Activated T-helper 17 cell treated with anti-CD3 and anti-CD28 coated beads, Interleukin-2, amount 50 U/mL, for 72 hours (primary cell): ENCODE data around the gene EIF2S2. TPM values are rescaled to one million over a fixed set of nuclear protein-coding genes. Genes with fewer than 3 reads are reported as not detected.

Source experiments
- ATAC-seq: fragments of 150-1000 bp; cut with Tn5 transposase; replicated peaks from 2 replicates; pipeline ENCODE4 v1.10.0; 2021; ENCODE audit warnings: mild to moderate bottlenecking, moderate library complexity
- H3K27ac Mint-ChIP-seq: one replicate; pipeline ENCODE4 v1.8.0; 2022; ENCODE audit warnings: mixed read lengths
- H3K27me3 Mint-ChIP-seq: one replicate; pipeline ENCODE4 v1.8.0; 2022; ENCODE audit warnings: mixed read lengths
- H3K36me3 Mint-ChIP-seq: one replicate; pipeline ENCODE4 v1.8.0; 2022; ENCODE audit warnings: low read depth, mild to moderate bottlenecking, mixed read lengths
- H3K4me1 Mint-ChIP-seq: one replicate; pipeline ENCODE4 v1.8.0; 2022; ENCODE audit warnings: mixed read lengths
- H3K4me3 Mint-ChIP-seq: one replicate; pipeline ENCODE4 v1.8.0; 2022; ENCODE audit warnings: mild to moderate bottlenecking, mixed read lengths
- H3K9me3 Mint-ChIP-seq: one replicate; pipeline ENCODE4 v1.8.0; 2022; ENCODE audit warnings: mixed read lengths
- total RNA-seq, 2 donors: library from RNA; stranded (reverse); gene quantifications; one replicate each; pipeline ENCODE4 v1.2.3, GENCODE V29; 2022

EIF2S2 gene
- total RNA-seq, 2 donors from 2014 or later, result 64.0 to 107 TPM

- Mint-ChIP-seq H3K27ac (no peak overlapping the region), H3K4me3 (no peak overlapping the region), H3K9me3 (no peaks in the 10 kb centered on the region), H3K36me3 (no peaks in the 10 kb centered on the region), H3K4me1 (no peaks in the 10 kb centered on the region), H3K27me3 (peaks cover 4% of the 10 kb centered on the region)
- no peak for ATAC-seq
Observed at GRCh38 chr20:34131491-34131890, 19.4 kb upstream of the EIF2S2 start.

GRCh38 chr20:34129518-34130162 is 17.6 kb upstream of the EIF2S2 start:
- H3K27ac Mint-ChIP-seq, result no peak overlapping the region
- no peaks in the 10 kb centered on the region for H3K9me3 Mint-ChIP-seq
- H3K27me3 Mint-ChIP-seq, result peaks cover 4% of the 10 kb centered on the region
- no peak overlapping the region for H3K4me3 Mint-ChIP-seq
- no peaks in the 10 kb centered on the region for H3K4me1 Mint-ChIP-seq
- peak; percentile 82 for ATAC-seq
- H3K36me3 Mint-ChIP-seq, result no peaks in the 10 kb centered on the region

GRCh38 chr20:34127792-34128191 is 15.7 kb upstream of the EIF2S2 start:
- no peaks in the 10 kb centered on the region for H3K9me3 Mint-ChIP-seq
- no peaks in the 10 kb centered on the region for H3K36me3 Mint-ChIP-seq
- H3K27me3 Mint-ChIP-seq, result peaks cover 4% of the 10 kb centered on the region

GRCh38 chr20:34124469-34125249 is 12.6 kb upstream of the EIF2S2 start:
- peak; percentile 47 for ATAC-seq
- Mint-ChIP-seq H3K27me3 (peaks cover 4% of the 10 kb centered on the region), H3K36me3 (no peaks in the 10 kb centered on the region)

More at GRCh38 chr20:34127792-34128191, 15.7 kb upstream of the EIF2S2 start:
- peaks cover 6% of the 10 kb centered on the region for H3K4me1 Mint-ChIP-seq
- H3K27ac Mint-ChIP-seq, result no peak overlapping the region
- ATAC-seq, result no peak
- H3K4me3 Mint-ChIP-seq, result no peak overlapping the region

GRCh38 chr20:34123309-34123708 is 11.3 kb upstream of the EIF2S2 start:
- peaks cover 4% of the 10 kb centered on the region for H3K27me3 Mint-ChIP-seq
- no peaks in the 10 kb centered on the region for H3K36me3 Mint-ChIP-seq
- ATAC-seq, result no peak
- H3K27ac Mint-ChIP-seq, result no peak overlapping the region
- peaks cover 6% of the 10 kb centered on the region for H3K4me1 Mint-ChIP-seq
- no peaks in the 10 kb centered on the region for H3K9me3 Mint-ChIP-seq
- no peak overlapping the region for H3K4me3 Mint-ChIP-seq

More at GRCh38 chr20:34124469-34125249, 12.6 kb upstream of the EIF2S2 start:
- H3K27ac Mint-ChIP-seq, result no peak overlapping the region
- peaks cover 6% of the 10 kb centered on the region for H3K4me1 Mint-ChIP-seq
- H3K4me3 Mint-ChIP-seq, result no peak overlapping the region
- H3K9me3 Mint-ChIP-seq, result no peaks in the 10 kb centered on the region

GRCh38 chr20:34122274-34122980 is 10.4 kb upstream of the EIF2S2 start:
- Mint-ChIP-seq H3K27ac (no peak overlapping the region), H3K4me3 (no peak overlapping the region), H3K4me1 (peaks cover 6% of the 10 kb centered on the region), H3K27me3 (peaks cover 4% of the 10 kb centered on the region), H3K9me3 (no peaks in the 10 kb centered on the region), H3K36me3 (no peaks in the 10 kb centered on the region)
- ATAC-seq, result no peak

- H3K9me3 Mint-ChIP-seq, result no peaks in the 10 kb centered on the region
- H3K27ac Mint-ChIP-seq, result no peak overlapping the region
- peaks cover 6% of the 10 kb centered on the region for H3K4me1 Mint-ChIP-seq
- ATAC-seq, result no peak
- no peak overlapping the region for H3K4me3 Mint-ChIP-seq
- H3K27me3 Mint-ChIP-seq, result no peaks in the 10 kb centered on the region
- H3K36me3 Mint-ChIP-seq, result no peaks in the 10 kb centered on the region
Observed at GRCh38 chr20:34120213-34120612, 8.2 kb upstream of the EIF2S2 start.

- Mint-ChIP-seq H3K4me1 (peaks cover 10% of the 10 kb centered on the region), H3K4me3 (no peak overlapping the region), H3K36me3 (peaks cover 20% of the 10 kb centered on the region), H3K9me3 (peaks cover 3% of the 10 kb centered on the region), H3K27ac (no peak overlapping the region), H3K27me3 (no peaks in the 10 kb centered on the region)
- no peak for ATAC-seq
Observed at GRCh38 chr20:34115232-34115631, 3.2 kb upstream of the EIF2S2 start.

GRCh38 chr20:34114809-34115208 is 2.8 kb upstream of the EIF2S2 start:
- no peak for ATAC-seq
- H3K27me3 Mint-ChIP-seq, result no peaks in the 10 kb centered on the region
- no peak overlapping the region for H3K4me3 Mint-ChIP-seq

GRCh38 chr20:34112600-34113101 is 608 bp upstream of the EIF2S2 start:
- H3K27ac Mint-ChIP-seq, result peak overlapping the region; percentile 95
- no peaks in the 10 kb centered on the region for H3K27me3 Mint-ChIP-seq
- H3K9me3 Mint-ChIP-seq, result peaks cover 3% of the 10 kb centered on the region
- H3K4me3 Mint-ChIP-seq, result peak overlapping the region; percentile 96
- H3K36me3 Mint-ChIP-seq, result peaks cover 46% of the 10 kb centered on the region
- peaks cover 26% of the 10 kb centered on the region for H3K4me1 Mint-ChIP-seq
- no peak for ATAC-seq

More at GRCh38 chr20:34114809-34115208, 2.8 kb upstream of the EIF2S2 start:
- H3K9me3 Mint-ChIP-seq, result peaks cover 3% of the 10 kb centered on the region
- peaks cover 24% of the 10 kb centered on the region for H3K36me3 Mint-ChIP-seq
- H3K27ac Mint-ChIP-seq, result no peak overlapping the region
- peaks cover 14% of the 10 kb centered on the region for H3K4me1 Mint-ChIP-seq

- H3K4me1 Mint-ChIP-seq, result peaks cover 39% of the 10 kb centered on the region
- ATAC-seq, result peak; percentile 41
- no peaks in the 10 kb centered on the region for H3K27me3 Mint-ChIP-seq
- peak overlapping the region; percentile 95 for H3K27ac Mint-ChIP-seq
- peaks cover 3% of the 10 kb centered on the region for H3K9me3 Mint-ChIP-seq
- H3K4me3 Mint-ChIP-seq, result peak overlapping the region; percentile 96
- peaks cover 63% of the 10 kb centered on the region for H3K36me3 Mint-ChIP-seq
Observed at GRCh38 chr20:34110745-34111641, 1.1 kb downstream of the EIF2S2 start.

GRCh38 chr20:34110025-34110744 is 1.9 kb downstream of the EIF2S2 start:
- no peaks in the 10 kb centered on the region for H3K27me3 Mint-ChIP-seq
- peaks cover 46% of the 10 kb centered on the region for H3K4me1 Mint-ChIP-seq
- H3K36me3 Mint-ChIP-seq, result peaks cover 71% of the 10 kb centered on the region
- H3K9me3 Mint-ChIP-seq, result peaks cover 3% of the 10 kb centered on the region
- ATAC-seq, result no peak
- H3K27ac Mint-ChIP-seq, result peak overlapping the region; percentile 95
- H3K4me3 Mint-ChIP-seq, result peak overlapping the region; percentile 96

GRCh38 chr20:34109442-34109841 is 2.6 kb downstream of the EIF2S2 start:
- no peaks in the 10 kb centered on the region for H3K27me3 Mint-ChIP-seq
- H3K4me1 Mint-ChIP-seq, result peaks cover 54% of the 10 kb centered on the region
- peak overlapping the region; percentile 96 for H3K4me3 Mint-ChIP-seq
- H3K27ac Mint-ChIP-seq, result peak overlapping the region; percentile 92
- no peak for ATAC-seq
- peaks cover 78% of the 10 kb centered on the region for H3K36me3 Mint-ChIP-seq
- H3K9me3 Mint-ChIP-seq, result peaks cover 3% of the 10 kb centered on the region
